ENCODE data around the gene RFX5. TPM values are rescaled to one million over a fixed set of nuclear protein-coding genes. Genes with fewer than 3 reads are reported as not detected.

Gene RFX5
- total RNA-seq, 2 experiments from 2014 or later, result 68.4 to 73.9 TPM

DNA sequence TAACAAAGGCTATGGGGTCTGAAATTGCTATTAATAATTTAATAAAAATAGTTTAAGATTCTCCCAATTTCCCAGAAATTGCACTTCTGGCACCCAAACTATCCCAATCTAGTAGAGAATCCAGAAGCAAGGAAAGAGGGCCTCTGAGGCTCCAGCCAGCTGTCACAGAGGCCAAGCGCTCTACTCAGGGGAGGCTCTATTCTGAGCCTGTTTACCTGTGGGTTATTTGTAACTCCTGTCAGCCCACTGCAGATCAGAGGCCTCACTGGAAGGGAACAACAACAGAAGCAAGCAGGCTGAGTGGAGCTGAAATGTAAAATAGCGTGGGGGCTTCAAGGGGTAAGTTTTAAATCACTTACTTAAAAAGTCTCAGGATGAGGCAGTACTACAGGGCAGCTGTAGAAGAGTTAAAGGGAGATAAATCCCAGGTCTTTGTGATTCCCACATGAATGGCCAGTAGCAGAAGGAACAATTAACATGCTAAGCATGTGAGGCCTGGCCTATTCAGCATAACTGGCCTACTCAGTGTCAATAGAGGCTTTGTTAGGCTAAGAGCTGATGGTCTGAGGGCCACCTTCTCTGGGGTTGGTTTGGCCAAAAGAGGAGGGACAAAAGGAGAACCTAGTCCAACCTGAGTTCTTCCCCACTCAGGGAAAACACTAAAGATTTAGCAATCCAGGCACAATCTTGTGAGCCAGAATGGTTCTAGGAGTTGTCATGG lies 52.1 kb downstream of the RFX5 start:
- peaks cover 2% of the 10 kb centered on the region for H3K4me1 Mint-ChIP-seq
- no peak overlapping the region for H3K4me3 Mint-ChIP-seq
- peaks cover 15% of the 10 kb centered on the region for H3K36me3 Mint-ChIP-seq
- DNase-seq, result no peak
- peak overlapping the region; percentile 27 for H3K27ac Mint-ChIP-seq
- POLR2A ChIA-PET, result interaction anchor here (0.5 to 5.0 kb wide), 3 partner anchors 11 to 139 kb away, joined by 6 to 22 read pairs (median 6); no protein-coding TSS in a partner anchor
- no peaks in the 10 kb centered on the region for H3K9me3 Mint-ChIP-seq
- H3K27me3 Mint-ChIP-seq, result no peaks in the 10 kb centered on the region
- no peak for ATAC-seq (ENCODE audit: low read depth)

DNA sequence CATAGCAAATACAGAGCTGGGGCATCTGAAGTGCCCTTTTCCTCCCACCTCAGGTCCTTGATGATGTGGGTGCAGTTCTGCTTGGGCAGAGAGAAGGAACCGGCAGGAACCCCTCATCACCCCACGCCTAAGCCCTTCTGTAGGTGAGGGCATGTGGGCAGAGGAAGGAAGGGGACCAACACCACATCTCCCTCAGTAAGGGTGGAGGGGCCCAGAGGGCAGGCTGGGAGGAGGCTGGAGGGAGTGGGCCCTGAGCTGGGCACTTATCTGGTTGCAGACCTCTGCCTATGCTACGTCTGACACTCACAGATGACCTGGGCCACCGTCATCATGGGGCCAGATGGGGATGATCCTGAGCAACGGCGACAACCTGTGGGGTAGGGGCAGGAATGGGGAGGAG lies 54.0 kb downstream of the RFX5 start:
- H3K4me3 Mint-ChIP-seq, result no peak overlapping the region
- no peaks in the 10 kb centered on the region for H3K9me3 Mint-ChIP-seq
- H3K36me3 Mint-ChIP-seq, result peaks cover 12% of the 10 kb centered on the region
- ATAC-seq (ENCODE audit: low read depth) (peak; percentile 11), DNase-seq (no peak)
- H3K27ac Mint-ChIP-seq, result peak overlapping the region; percentile 60
- POLR2A ChIA-PET, result interaction anchor here (1.8 to 5.0 kb wide), 3 partner anchors 9 to 46 kb away, joined by 4 to 22 read pairs (median 6); no protein-coding TSS in a partner anchor
- no peaks in the 10 kb centered on the region for H3K27me3 Mint-ChIP-seq
- peaks cover 2% of the 10 kb centered on the region for H3K4me1 Mint-ChIP-seq

DNA sequence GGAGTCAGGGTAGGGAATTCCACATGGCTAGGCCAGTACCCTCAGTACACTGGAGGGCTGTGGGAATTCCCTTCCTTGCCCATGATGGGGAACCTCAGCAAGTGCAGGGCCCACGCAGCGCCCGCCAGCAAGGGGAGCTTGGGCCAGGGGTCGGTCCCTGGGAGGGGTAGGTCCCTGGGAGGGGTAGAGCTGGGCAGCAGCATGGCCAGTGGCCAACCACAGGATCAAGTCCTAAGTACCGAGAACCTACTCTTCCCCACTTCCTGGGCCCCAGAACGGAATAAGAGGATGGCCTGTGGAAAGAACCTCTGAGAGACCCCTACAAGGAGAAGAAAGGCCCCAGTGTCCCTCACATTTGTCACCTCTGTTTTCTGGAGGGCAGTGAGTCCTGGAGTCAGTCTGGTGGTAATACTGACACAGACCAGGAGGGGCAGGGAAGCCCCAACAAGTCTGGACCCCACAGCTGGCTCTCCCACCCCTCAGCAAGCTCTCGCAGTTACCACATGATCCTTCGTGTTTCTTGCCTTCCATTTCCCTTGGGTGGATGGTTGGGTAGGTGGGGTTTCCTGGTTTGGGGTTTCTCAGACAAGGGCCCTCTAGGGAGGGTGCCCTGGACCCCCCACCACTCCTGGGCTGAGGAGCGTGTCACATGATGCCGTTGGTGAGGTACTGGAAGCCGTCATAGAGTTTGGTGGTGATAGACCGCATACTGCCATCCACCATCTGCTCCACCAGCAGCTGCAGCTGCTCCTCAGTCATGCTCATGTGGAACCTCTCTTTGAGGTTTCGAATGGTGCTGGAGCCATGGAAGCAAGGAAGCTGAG lies 54.6 kb downstream of the RFX5 start:
- POLR2A ChIA-PET, result interaction anchor here (0.8 to 5.0 kb wide), 4 partner anchors 8 to 106 kb away, joined by 3 to 22 read pairs (median 4); partner anchors contain the start of gene ZNF687
- Mint-ChIP-seq H3K4me1 (peaks cover 2% of the 10 kb centered on the region), H3K4me3 (no peak overlapping the region), H3K27me3 (no peaks in the 10 kb centered on the region), H3K27ac (peak overlapping the region; percentile 43), H3K9me3 (no peaks in the 10 kb centered on the region), H3K36me3 (peaks cover 10% of the 10 kb centered on the region)
- DNase-seq (no peak), ATAC-seq (ENCODE audit: low read depth) (no peak)

DNA sequence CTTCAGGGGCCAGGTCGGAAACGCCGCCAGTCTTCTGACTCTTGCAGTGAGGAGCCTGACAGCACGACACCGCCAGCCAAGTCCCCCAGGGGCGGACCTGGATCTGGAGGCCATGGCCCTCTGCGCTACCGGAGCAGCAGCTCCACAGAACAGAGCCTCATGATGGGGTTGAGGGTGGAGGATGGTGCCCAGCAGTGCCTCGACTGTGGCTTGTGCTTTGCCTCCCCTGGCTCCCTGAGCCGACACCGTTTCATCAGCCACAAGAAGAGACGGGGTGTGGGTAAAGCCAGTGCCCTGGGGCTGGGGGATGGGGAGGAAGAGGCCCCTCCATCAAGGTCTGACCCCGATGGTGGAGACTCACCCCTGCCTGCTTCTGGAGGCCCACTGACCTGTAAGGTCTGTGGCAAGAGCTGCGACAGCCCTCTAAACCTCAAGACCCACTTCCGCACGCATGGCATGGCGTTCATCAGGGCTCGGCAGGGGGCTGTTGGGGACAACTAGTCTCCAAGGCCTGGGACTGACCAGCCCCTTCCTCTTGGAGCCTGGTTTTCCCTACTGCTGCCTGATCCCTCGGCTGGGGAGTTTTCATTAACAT lies 56.2 kb downstream of the RFX5 start:
- H3K27ac Mint-ChIP-seq, result no peak overlapping the region
- ATAC-seq (ENCODE audit: low read depth), result no peak

More for the DNA sequence above, 56.2 kb downstream of the RFX5 start:
- H3K9me3 Mint-ChIP-seq, result no peaks in the 10 kb centered on the region
- H3K4me3 Mint-ChIP-seq, result no peak overlapping the region
- no peak for DNase-seq
- POLR2A ChIA-PET, result no interaction called here
- H3K36me3 Mint-ChIP-seq, result peaks cover 12% of the 10 kb centered on the region
- peaks cover 2% of the 10 kb centered on the region for H3K4me1 Mint-ChIP-seq
- H3K27me3 Mint-ChIP-seq, result no peaks in the 10 kb centered on the region

Other genes starting within 250 kb of the RFX5 start
- 1 to 10 TPM; 4.2 to 6.0 TPM for gene SEMA6C, start 200.6 kb downstream of the RFX5 start, total RNA-seq
- 10 to 100 TPM; 21.2 to 23.7 TPM for gene TNFAIP8L2, start 190.6 kb downstream of the RFX5 start, total RNA-seq
- 1 to 10 TPM; 5.2 to 6.1 TPM for gene LYSMD1, start 181.3 kb downstream of the RFX5 start, total RNA-seq
- gene SCNM1, start 181.1 kb downstream of the RFX5 start, total RNA-seq, result 10 to 100 TPM; 64.5 to 66.6 TPM
- gene TMOD4, start 171.3 kb downstream of the RFX5 start, total RNA-seq, result 1 to 10 TPM; 1.2 to 4.1 TPM
- gene VPS72, start 157.1 kb downstream of the RFX5 start, total RNA-seq, result 10 to 100 TPM; 67.4 to 86.9 TPM
- 10 to 100 TPM; 51.9 to 59.4 TPM for gene PIP5K1A, start 148.7 kb downstream of the RFX5 start, total RNA-seq
- 100 to 1,000 TPM; 170 to 174 TPM for gene PSMD4, start 92.5 kb downstream of the RFX5 start, total RNA-seq
- 10 to 100 TPM; 35.5 to 37.0 TPM for gene ZNF687, start 65.0 kb downstream of the RFX5 start, total RNA-seq
- 10 to 100 TPM; 73.8 to 75.7 TPM for gene PI4KB, start 19.8 kb downstream of the RFX5 start, total RNA-seq
- not detected for gene SELENBP1, start 25.5 kb upstream of the RFX5 start, total RNA-seq
- gene PSMB4, start 52.3 kb upstream of the RFX5 start, total RNA-seq, result 100 to 1,000 TPM; 240 to 243 TPM
- gene POGZ, start 112.2 kb upstream of the RFX5 start, total RNA-seq, result 100 to 1,000 TPM in 1 of 2 experiments, 10 to 100 TPM in 1; 94.8 to 104 TPM
- under 1 TPM; 0.33 to 0.40 TPM for gene CGN, start 164.1 kb upstream of the RFX5 start, total RNA-seq
- gene TUFT1, start 193.1 kb upstream of the RFX5 start, total RNA-seq, result 1 to 10 TPM; 1.5 TPM

All from activated naive CD8-positive, alpha-beta T cell treated with anti-CD3 and anti-CD28 coated beads, Interleukin-2, amount 10 ng/mL, durations not matched to agents 7 days and 5 days (primary cell).